Measurements from ENCODE around the gene CFAP77.

Gene CFAP77

GRCh38 chr9:132487351-132487791 lies 77.4 kb downstream of the CFAP77 start:
- DNase-seq (ENCODE audit: low read depth in 1 of 2, low spot score in 1 of 2), result no peak

- no peak for DNase-seq (ENCODE audit: low read depth in 1 of 2, low spot score in 1 of 2)
These were observed 78.0 kb downstream of the CFAP77 start for GRCh38 chr9:132487980-132488535.

GRCh38 chr9:132488626-132489025 lies 78.6 kb downstream of the CFAP77 start:
- no peak for DNase-seq (ENCODE audit: low read depth in 1 of 2, low spot score in 1 of 2)

GRCh38 chr9:132489536-132489935 lies 79.5 kb downstream of the CFAP77 start:
- no peak for DNase-seq (ENCODE audit: low read depth in 1 of 2, low spot score in 1 of 2)

GRCh38 chr9:132494857-132495256 lies 84.8 kb downstream of the CFAP77 start:
- no peak for DNase-seq (ENCODE audit: low read depth in 1 of 2, low spot score in 1 of 2)

GRCh38 chr9:132497731-132498130 lies 87.7 kb downstream of the CFAP77 start:
- DNase-seq (ENCODE audit: low read depth in 1 of 2, low spot score in 1 of 2), result no peak

GRCh38 chr9:132498531-132499210 lies 88.7 kb downstream of the CFAP77 start:
- DNase-seq (ENCODE audit: low read depth in 1 of 2, low spot score in 1 of 2), result no peak

- DNase-seq (ENCODE audit: low read depth in 1 of 2, low spot score in 1 of 2), result no peak
These were observed 89.2 kb downstream of the CFAP77 start for GRCh38 chr9:132499251-132499650.

GRCh38 chr9:132500193-132500592 lies 90.2 kb downstream of the CFAP77 start:
- no peak for DNase-seq (ENCODE audit: low read depth in 1 of 2, low spot score in 1 of 2)

- DNase-seq (ENCODE audit: low read depth in 1 of 2, low spot score in 1 of 2), result no peak
These were observed 92.5 kb downstream of the CFAP77 start for GRCh38 chr9:132502480-132502879.

GRCh38 chr9:132503116-132503515 lies 93.1 kb downstream of the CFAP77 start:
- no peak for DNase-seq (ENCODE audit: low read depth in 1 of 2, low spot score in 1 of 2)

GRCh38 chr9:132504488-132504887 lies 94.5 kb downstream of the CFAP77 start:
- no peak for DNase-seq (ENCODE audit: low read depth in 1 of 2, low spot score in 1 of 2)

- DNase-seq (ENCODE audit: low read depth in 1 of 2, low spot score in 1 of 2), result no peak
These were observed 96.1 kb downstream of the CFAP77 start for GRCh38 chr9:132505991-132506655.

- DNase-seq (ENCODE audit: low read depth in 1 of 2, low spot score in 1 of 2), result no peak
These were observed 97.1 kb downstream of the CFAP77 start for GRCh38 chr9:132506977-132507669.

- DNase-seq (ENCODE audit: low read depth in 1 of 2, low spot score in 1 of 2), result peak; percentile 31 to 37
These were observed 97.9 kb downstream of the CFAP77 start for GRCh38 chr9:132507670-132508469.

GRCh38 chr9:132509928-132510874 lies 100.2 kb downstream of the CFAP77 start:
- no peak for DNase-seq (ENCODE audit: low read depth in 1 of 2, low spot score in 1 of 2)

GRCh38 chr9:132511191-132511999 lies 101.4 kb downstream of the CFAP77 start:
- no peak for DNase-seq (ENCODE audit: low read depth in 1 of 2, low spot score in 1 of 2)

GRCh38 chr9:132513416-132513815 lies 103.4 kb downstream of the CFAP77 start:
- DNase-seq (ENCODE audit: low read depth in 1 of 2, low spot score in 1 of 2), result no peak
